ENCODE data around the gene CIAPIN1.

CIAPIN1 gene

DNA sequence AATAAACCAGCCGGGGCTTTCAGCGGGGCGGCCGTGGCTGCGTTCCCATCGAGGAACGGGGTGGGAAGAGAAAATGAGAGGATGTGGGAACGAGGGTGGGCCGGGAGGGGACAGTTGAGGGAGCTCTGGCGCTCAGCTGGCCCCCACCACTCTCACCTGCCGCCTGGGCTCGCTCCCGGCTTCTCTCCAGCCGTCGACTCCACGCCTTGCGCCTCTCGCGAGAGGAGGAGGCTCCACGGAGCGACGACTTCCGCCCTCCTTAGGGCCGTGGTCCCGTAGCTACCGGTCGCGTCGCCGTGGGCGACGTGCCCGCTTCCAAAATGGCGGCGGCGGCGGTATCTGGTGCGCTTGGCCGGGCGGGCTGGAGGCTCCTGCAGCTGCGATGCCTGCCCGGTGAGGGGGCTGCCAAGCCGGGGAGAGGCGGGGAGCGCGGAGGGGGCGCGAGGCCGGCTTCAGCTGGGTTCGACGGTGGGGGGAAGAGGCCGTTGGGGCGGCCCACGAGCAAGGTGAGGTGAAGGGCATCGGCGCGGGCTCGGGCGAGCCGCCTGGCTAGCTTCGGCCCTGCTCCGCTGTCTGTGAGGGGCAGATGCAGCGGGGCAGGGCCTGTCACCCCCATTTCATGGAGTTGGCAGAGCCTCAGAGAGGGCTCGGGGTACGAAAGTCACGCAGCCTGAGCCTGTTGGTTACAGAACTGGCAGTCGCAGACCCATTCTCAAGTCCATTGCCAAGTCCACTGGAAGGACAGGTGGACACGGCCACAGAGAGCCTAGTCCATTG lies at the start of gene CIAPIN1, which contains the start of gene COQ9:
TSS of gene CIAPIN1 (minus strand) at position 200 of the 777 bp plus-strand sequence. CDS start 6,457 bp downstream, outside the sequence.
TSS of gene COQ9 (plus strand) at position 294 of the 777 bp plus-strand sequence. CDS start at position 321, 27 bp downstream.
- peak; percentile 90 for DNase-seq

DNA sequence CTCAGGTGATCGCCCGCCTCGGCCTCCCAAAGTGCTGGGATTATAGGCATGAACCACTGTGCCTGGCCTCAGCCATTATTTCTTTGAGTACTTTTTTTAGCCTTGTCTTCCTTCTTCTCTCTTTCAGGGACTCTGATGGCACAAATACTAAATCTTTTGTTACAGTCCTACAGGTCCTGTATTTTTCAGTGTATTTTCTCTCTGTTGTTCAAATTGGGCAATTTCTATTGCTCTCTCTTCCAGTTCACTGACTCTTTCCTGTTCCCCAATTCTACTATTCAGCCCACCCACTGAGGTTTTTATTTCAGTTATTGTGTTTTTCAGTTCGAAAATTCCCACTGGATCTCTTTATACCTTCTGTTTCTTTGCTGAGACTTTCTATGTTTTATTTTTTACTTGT lies 46.6 kb upstream of the CIAPIN1 start:
- DNase-seq = no peak

DNA sequence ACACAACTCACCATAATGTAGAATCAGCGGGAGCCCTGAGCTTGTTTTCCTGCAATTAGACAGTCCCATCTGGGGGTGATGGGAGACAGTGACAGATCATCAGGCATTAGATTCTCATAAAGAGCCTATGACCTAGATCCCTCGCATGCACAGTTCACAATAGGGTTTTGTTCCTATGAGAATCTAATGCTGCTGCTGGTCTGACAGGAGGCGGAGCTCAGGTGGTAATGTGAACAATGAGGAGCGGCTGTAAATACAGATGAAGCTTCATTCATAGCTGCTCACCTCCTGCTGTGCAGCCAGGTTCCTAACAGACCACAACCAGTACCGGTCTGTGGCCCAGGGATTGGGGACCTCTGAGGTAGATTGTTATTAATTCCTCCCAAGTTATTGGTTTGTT lies 42.0 kb upstream of the CIAPIN1 start:
- DNase-seq = no peak

DNA sequence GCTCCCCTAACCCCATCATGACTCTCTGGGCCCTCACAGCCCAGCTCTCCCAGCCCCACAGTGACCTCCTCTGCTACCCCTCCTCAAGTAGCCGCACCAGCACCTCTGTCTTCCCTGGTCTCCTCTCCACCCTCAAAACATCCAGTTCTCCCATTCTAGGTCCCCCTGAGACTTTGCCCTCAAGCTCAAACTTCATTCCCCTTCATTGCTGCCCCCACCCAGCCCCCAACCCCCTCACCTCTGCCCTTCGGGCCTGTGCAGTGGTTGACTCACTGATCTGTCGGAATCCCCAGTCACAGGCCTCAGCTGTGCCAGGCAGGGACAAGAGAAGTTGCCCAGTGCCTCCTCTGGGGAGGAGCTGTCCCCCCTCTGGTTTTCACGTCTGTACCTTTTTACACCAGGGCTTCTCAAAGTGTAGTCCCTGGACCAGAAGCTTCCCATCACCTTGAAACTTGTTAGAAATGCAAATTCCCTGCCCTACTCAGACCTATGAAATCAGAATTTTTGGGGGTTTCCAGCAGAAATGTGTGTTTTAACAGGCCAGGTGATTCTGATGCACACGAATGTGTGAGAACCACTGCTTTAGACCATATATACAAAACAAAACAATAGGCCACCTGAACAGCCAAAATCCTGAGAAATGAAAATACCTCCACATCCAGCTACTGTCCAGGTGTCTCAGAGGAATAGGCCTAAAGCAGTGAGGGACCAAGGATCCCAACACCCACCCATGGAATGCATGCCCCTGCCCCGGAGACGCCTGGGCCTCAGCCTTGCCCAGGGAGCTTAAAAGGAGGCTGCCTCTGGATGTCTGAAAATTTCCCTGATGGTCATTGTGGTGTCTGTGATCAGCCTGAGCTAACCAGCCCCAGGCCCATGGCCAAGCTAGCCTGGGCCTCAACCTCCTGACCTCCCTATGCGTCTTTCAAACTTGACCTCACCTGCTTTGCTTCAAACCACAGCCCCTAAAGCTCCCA lies 40.0 kb upstream of the CIAPIN1 start:
- DNase-seq = no peak

DNA sequence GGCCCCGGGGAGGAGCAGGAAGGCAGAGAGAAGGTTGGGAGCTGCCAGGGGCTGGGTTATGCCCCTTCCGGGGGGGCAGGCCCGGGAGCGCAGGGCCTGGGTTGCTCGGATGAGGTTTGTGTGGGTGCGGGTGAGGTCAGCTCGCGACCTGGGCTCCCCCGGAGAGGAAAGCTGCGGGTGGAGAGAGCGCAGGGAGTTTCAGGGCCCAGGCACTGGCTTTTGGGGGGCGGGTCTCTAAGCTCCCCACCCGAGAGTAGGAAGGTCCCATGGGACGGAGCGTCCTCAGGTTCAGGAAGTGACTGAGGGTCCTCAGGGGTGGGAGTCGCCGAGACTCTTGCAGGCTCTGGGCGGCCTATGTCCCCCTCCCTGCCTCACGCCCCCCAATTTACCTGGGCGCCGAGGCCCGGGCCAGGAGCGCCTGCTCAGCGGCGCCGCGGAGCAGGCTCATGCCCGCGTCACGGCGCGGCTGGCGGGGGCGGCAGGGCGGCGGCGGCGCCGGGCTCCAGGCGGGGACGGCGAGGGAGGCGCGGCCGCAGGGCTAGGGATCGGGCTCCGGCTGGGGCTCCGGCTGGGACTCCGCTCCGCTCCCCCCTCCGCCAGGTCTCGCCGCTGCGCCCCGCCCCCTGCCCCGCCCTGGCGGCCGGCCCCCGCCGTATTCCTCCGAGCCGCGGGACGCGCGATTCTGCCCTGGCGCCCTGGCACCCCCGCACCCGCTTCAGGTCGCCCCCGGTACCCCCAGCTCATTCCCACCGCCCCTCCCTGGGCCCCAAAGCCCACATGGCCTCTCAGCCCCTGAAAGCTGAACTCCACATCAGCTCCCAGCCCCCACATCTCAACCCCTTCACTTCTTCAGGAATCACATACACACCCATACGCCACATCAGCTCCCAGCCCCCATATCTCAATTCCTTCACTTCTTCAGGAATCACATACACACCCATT lies 39.0 kb upstream of the CIAPIN1 start, which contains the start of gene DOK4:
TSS of gene DOK4 (minus strand) at position 578 of the 942 bp plus-strand sequence. CDS start 6,986 bp downstream, outside the sequence.
- peak; percentile 66 for DNase-seq

DNA sequence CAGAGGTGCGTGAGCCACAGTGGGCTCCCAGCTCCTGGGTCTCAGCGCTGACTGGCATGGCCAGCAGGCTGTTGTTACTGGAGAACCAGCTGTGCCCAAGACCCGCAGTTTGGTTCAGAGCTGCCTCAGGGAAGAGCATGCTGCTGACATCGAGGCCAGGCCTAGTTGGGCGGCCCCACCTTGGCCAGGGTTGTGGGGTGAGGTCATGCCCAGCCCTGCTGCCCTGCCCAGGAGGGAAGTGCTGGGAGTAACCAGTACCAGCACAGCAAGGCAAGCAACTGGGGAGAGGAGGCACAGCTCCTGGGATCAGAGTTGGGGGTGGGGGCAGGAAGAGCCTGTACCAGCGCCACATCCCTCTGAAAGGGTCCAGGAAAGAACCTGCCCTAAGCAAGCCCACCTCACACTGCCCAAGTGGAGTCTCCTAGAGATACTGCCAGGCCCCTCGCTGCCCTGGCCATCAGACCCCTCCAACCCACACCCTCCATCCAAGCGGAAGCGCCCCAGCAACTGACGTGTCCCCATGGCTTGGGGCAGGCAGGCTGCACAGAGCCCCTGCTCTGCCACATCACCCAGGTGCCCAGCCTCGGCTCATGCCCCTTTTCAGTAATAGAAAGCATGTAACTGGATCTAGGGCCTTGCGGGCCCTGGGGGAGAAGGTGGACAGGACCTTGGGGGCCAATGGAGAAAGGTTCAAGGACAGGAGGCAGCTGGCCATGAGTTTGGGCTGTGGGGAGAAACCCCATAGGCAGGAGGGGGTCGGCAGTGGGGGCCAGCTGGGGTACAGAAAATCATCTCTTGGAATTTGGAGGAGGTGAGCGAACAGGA lies 38.1 kb upstream of the CIAPIN1 start:
- no peak for DNase-seq

DNA sequence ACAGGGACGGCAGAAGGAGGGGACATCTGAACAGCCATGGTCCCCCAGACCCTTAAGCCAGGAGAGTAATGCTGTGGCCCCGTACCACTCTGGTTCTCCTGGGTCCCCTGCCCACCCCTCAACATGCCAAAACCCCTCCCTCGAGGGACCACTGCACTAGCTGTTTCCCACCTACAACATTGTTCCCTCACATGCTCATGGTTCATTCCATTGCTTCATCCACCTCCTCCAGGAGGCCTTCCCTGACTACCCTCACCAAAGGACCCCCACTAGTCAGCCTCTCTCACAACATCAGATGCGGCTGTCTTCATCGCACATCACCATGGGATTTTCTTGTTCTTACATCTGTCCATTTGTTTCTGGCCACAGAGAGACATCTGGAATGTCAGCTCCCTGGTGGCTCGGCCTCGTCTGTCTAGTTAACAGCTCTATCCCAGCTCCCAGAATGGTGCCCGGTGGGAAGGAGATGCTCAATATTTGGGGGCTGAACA lies 37.4 kb upstream of the CIAPIN1 start:
- DNase-seq = no peak

DNA sequence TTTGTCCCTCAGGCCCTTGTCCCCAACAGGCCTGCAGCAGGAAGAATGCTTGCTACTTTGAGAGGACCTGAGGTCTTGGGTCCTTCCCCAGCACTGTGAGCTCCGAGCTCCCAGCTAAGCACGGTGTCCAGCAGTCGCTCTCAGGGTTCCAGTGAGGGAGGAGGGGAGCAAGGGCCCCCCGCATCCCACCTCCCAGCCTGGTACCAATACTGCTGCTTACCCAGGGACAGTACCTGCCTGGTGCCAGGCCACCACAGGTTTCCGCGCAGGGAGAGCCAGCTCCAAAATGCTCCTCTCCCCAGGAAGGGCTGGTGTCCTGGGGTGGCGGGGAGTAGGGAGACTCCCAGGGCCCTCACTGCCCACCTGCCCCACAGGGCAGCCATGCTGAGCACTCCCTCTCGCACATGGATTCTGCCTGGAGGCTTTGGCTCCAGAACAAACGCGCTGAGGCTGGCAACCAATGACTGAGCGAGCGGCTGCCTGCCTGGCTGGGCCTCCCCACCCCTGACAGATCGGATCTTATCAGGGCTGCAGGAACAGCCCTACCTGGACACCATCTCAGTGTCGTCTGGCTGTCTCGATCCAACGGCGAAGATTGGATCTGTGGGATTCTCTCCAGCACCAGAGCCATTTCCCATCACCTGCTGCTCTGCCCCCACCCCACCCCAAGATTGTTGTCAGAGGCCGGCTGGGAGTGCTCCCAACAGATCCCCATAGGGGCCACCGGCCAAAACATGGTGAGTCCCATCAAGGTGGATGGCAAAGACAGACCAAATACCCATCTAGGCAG lies 36.7 kb upstream of the CIAPIN1 start:
- no peak for DNase-seq

DNA sequence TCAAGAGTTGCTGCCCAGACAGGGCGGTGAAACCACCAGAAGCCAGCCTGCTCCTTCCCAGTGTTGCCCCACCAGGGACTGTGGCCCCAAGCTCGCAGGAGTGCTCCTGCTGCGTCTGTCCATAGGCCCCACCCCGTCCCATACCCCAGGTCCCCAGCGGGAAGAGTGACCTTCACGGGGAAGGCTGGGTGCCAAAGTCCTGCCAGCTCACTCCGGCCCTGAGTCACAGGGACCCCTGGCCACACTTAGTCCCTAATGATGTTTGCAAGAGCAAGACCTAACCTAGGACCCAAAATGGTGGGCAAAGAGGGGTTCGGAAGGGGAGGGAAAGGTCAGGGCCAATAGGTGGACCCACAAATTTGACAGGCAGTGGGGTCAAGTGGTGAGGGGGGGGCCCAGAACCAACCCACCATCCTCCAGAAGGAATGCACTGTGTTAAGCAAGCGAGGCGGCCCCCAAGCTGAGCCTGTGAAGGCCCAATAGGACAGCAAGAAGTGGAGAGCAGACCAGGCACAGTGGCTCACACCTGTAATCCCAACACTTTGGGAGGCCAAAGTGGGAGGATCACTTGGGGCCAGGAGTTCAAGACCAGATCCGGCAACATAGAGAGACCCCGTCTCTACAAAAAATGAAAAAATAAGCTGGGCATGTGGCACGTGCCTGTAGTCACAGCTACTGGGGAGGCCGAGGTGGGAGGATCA lies 35.8 kb upstream of the CIAPIN1 start:
- DNase-seq = no peak

DNA sequence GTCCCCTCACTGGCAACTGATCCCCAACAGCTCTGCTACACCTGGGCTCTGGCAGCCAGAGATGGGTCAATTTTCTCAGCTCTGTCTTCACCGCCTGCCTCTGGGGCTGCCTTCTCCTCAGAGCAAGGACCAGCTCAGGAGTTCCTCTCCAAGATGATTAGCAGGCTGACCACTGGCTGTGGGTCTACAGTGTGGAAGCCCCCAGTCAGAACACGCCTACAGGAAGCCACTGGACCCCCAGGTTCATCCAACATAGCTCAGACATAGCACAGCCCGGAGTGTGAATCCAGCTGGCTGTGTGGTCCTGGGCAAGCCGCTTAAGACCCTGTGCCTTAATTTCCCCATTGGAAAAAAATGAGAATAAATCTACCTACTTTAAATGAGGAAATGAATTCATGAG lies 34.2 kb upstream of the CIAPIN1 start:
- no peak for DNase-seq

DNA sequence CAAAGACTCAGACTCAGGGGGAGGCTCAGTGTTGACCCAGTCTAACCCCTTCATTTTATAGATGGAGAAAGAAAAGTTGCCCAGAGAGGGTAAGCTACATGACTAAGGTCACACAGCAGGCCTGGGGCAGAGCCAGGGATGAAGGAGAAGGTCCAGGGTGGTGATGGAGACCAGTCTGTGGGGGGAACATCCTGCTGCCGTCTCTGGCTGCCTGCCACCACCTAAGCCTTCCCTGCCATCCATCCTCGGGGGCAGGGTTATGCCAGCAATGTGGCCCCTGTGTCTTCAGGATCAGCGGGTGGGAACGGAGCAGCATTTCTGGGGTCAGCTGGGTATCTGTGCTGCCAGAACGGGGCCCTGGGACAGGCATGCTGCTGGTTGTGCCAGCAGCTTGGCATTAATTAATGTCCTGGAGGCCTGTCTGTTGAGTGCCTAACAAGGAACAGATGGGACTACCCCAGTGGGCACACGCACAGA lies 33.6 kb upstream of the CIAPIN1 start:
- DNase-seq = no peak

DNA sequence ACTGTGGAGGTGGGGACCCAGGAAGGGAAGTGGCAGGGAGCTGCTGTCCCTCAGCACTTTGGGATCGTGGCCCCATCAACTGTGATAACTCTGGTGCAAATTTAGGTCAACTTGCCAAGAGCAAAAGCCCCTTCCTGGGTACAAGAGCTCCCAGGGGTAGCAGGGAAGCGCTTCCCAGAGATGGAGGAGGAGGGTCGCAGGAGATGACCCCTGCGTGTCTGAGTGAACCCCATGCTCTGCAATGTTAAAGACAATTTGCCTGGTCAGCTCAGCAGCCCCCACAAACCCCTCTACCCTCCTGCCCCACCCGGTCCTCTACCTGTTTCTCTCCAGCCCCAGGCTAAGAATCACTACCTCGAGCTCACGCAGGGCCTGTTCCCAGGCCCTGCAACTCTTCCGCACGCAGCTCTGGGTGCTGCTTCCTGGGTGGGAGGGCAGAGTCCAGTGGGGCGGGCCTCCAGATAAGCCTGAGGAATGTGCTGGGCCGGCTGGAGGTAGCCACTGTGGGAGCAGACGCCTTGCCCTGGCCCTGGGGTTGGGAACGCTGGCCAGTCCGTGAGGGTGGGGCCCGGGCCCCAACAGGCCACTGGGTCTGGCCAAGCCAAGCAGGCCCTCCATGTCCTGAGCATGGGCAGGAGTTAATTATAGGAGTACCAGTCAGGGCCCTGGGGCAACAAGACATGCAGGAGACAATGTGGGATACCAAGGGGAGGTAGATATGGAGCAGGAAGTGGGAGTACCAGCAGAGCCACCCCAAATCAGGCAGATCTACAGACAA lies 33.0 kb upstream of the CIAPIN1 start:
- DNase-seq = no peak

DNA sequence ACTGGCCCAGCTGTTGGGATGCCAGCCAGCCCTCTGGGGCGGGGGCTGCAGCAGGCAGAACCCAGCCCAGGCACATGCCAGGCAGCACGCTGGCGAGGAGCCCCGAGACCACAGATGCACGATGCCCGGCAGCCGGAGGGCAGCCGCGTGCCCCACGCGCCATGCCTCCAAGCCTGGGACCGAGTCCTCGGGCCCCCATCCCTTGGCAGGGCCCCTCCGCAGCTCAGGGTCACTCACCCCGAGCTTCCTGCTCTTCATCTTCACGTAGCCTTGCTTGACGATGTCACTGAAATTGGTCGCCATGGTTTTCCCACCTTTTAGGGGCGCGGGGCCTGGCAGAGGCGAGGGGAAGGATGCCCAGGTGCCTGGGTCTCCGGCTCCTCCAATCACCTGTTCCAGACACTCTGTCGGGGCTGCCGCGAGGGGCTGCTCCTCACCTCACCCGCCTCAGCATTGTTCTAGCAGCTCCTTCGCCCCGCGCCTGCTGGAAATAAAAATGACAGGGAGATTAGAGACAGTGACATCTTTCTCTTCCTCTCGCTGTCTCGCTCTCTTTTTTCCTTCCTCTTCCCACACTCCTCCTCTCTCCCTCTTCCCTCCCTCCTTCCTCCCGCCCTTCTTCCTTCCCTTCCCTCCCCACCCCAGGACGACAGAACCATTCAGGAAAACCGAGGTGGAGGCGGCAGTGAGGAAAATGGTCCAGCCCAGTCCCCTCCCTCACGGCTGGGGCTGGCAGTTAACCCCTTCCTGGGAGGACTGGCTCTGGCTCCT lies 32.2 kb upstream of the CIAPIN1 start:
- DNase-seq = no peak

DNA sequence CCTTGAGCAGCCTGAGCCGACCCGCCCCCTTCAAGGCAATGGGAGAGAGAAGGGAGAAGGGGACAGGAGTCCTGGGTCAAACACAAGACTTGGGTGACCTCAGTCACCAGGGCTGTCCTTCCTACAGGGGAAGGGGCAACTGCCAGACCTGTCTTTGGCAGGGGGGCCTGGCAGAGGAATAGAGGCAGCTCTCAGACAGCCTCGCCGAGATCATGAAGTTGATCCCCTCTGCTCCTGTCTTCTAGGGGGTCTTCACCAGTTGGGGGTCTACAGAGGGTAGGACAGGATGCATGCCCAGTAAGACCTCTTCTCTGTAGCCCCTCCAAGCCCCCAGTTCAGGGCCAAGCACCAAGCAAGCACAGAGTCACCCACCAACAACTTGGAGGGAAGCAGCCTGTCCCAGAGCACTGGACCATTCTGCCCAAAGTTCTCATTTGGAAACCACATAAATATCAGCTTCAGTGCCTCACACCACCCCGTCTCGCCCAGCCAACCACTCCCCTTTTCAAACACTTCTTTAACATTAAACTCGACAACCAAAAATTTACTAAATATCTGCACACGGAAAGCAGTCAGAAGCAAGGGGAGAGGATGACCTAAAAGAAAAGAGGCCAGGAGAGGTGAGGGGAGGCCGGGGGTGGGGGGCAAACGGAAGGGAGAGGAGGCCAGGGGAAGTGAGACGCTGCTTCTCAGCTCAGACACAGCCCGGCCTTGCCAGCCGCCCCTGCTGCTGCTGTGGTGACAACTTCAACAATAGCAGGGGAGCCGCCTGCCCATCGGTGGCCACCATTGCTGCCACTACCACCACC lies 31.4 kb upstream of the CIAPIN1 start:
- no peak for DNase-seq

DNA sequence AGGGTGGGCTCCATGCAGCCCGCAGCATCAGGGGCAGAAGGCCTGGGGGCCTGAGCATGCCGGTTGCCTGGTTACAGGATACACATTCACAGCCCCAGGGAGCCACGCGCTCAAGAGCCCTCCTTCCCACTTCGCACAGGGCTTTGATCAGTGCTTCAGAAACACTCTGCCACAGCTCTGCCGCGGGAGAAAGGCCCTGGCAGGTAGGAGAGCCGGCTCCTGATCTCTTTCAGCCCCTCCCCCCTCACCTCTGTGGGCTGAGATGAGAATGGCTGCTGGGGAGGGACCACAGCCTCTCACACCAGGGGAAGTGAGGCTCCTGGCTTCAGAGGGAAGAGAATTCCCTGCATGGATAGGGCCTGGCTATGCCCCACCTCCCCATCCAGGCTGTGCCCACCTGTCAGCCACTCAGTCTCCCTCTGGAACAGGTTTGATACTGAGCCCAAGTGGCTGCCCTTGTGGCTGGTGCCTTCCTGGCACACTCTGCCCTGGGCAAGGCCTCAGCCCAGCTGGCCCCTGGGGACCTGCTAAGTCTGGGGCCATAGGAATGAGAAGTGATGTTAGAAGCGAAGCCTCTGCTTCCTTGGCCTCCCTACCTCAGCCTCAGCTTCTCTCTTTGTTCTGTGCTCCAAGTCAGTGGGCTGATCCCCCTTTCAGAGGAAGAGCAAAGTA lies 30.5 kb upstream of the CIAPIN1 start:
- no peak for DNase-seq

Data from OCI-M1 (cell line).